NCI-H1048 (cell line): ENCODE results near the gene KLK6.

Source experiments
- DNase-seq: peaks from one replicate; lab custom pipeline; 2025; lab: John Stamatoyannopoulos, UW

KLK6 gene

GRCh38 chr19:50969413-50969760 lies at the start of gene KLK6:
TSS of gene KLK6 (minus strand) at chr19:50969591. CDS start at chr19:50968104, 1,487 bp downstream.
- DNase-seq, result no peak

GRCh38 chr19:51018745-51019543 lies 49.6 kb upstream of the KLK6 start:
- no peak for DNase-seq

- no peak for DNase-seq
These were observed 47.6 kb upstream of the KLK6 start for GRCh38 chr19:51016798-51017683.

GRCh38 chr19:51015691-51016267 lies 46.4 kb upstream of the KLK6 start:
- no peak for DNase-seq

GRCh38 chr19:51014242-51014641 lies 44.9 kb upstream of the KLK6 start:
- DNase-seq, result no peak

GRCh38 chr19:51012661-51013190 lies 43.3 kb upstream of the KLK6 start:
- no peak for DNase-seq

GRCh38 chr19:51010066-51010795 lies 40.8 kb upstream of the KLK6 start:
- DNase-seq, result no peak

GRCh38 chr19:51009061-51009891 lies 39.9 kb upstream of the KLK6 start:
- DNase-seq, result no peak

GRCh38 chr19:51007488-51007887 lies 38.1 kb upstream of the KLK6 start:
- no peak for DNase-seq

GRCh38 chr19:51006406-51006805 lies 37.0 kb upstream of the KLK6 start:
- DNase-seq, result no peak

GRCh38 chr19:51005248-51005647 lies 35.9 kb upstream of the KLK6 start:
- no peak for DNase-seq

GRCh38 chr19:51003316-51003715 lies 33.9 kb upstream of the KLK6 start:
- DNase-seq, result no peak

GRCh38 chr19:51002542-51003311 lies 33.3 kb upstream of the KLK6 start:
- peak; percentile 38 for DNase-seq

GRCh38 chr19:51002089-51002532 lies 32.7 kb upstream of the KLK6 start:
- DNase-seq, result no peak

- DNase-seq, result no peak
These were observed 32.1 kb upstream of the KLK6 start, which contains the start of gene KLK8 for GRCh38 chr19:51001515-51001914. TSS of gene KLK8 (minus strand) at chr19:51001604. CDS start at chr19:51001167, 437 bp downstream.

GRCh38 chr19:51000981-51001380 lies 31.6 kb upstream of the KLK6 start:
- DNase-seq, result no peak

- DNase-seq, result no peak
These were observed 31.0 kb upstream of the KLK6 start for GRCh38 chr19:51000426-51000825.

- no peak for DNase-seq
These were observed 29.3 kb upstream of the KLK6 start for GRCh38 chr19:50998686-50999085.

GRCh38 chr19:50998061-50998460 lies 28.7 kb upstream of the KLK6 start:
- no peak for DNase-seq

GRCh38 chr19:50994129-50994528 lies 24.7 kb upstream of the KLK6 start:
- DNase-seq, result no peak
